GOT3 (cell line): Measurements from ENCODE around the gene IAPP.
"Not testable (repeated sequence)": the region's sequence is repeated elsewhere in the genome, so short reads cannot be mapped to it uniquely, and the experiment has no call there.

Source experiments
- DNase-seq: peaks from one replicate; lab custom pipeline; 2025; ENCODE audit warnings: mixed read lengths; lab: John Stamatoyannopoulos, UW

The IAPP gene

GRCh38 chr12:21381320-21381719 lies 8.6 kb downstream of the IAPP start:
- DNase-seq: not testable (repeated sequence)

- no peak for DNase-seq
Observed at GRCh38 chr12:21384261-21384660, 11.6 kb downstream of the IAPP start.

- DNase-seq: no peak
Observed at GRCh38 chr12:21387174-21387573, 14.5 kb downstream of the IAPP start.

- DNase-seq: no peak
Observed at GRCh38 chr12:21392384-21392783, 19.7 kb downstream of the IAPP start.

- not testable (repeated sequence) for DNase-seq
Observed at GRCh38 chr12:21394828-21395626, 22.3 kb downstream of the IAPP start.

- DNase-seq: no peak
Observed at GRCh38 chr12:21413369-21414277, 40.9 kb downstream of the IAPP start.

GRCh38 chr12:21416511-21417121 lies 43.9 kb downstream of the IAPP start:
- DNase-seq: no peak

GRCh38 chr12:21418398-21418797 lies 45.7 kb downstream of the IAPP start:
- DNase-seq: not testable (repeated sequence)

- DNase-seq: not testable (repeated sequence)
Observed at GRCh38 chr12:21419009-21419699, 46.5 kb downstream of the IAPP start.

- no peak for DNase-seq
Observed at GRCh38 chr12:21428241-21428640, 55.5 kb downstream of the IAPP start.
